KOPT-K1 (cell line): ENCODE data around the gene DDX31.
"Not testable (repeated sequence)": the region's sequence is repeated elsewhere in the genome, so short reads cannot be mapped to it uniquely, and the experiment has no call there.

ENCODE experiments used
- H3K27ac ChIP-seq: fragments of 200-600 bp; sonication (generic); 2 replicates; pipeline ENCODE4 v1.5.1; 2016; ENCODE audit warnings: antibody characterized with exemption, mild to moderate bottlenecking, low read depth, low read length; ENCODE audit not compliant: poor library complexity, severe bottlenecking
- H3K36me3 ChIP-seq: fragments of 200-600 bp; sonication (generic); 2 replicates; pipeline ENCODE4 v1.5.1; 2017; ENCODE audit warnings: antibody characterized with exemption, mild to moderate bottlenecking, low read length, moderate library complexity; ENCODE audit not compliant: insufficient read depth
- H3K9me3 ChIP-seq: fragments of 200-600 bp; sonication (generic); 2 replicates; pipeline ENCODE4 v1.5.1; 2017; ENCODE audit warnings: antibody characterized with exemption, low read length, mild to moderate bottlenecking; ENCODE audit not compliant: insufficient read depth, poor library complexity, severe bottlenecking

Gene DDX31

DNA sequence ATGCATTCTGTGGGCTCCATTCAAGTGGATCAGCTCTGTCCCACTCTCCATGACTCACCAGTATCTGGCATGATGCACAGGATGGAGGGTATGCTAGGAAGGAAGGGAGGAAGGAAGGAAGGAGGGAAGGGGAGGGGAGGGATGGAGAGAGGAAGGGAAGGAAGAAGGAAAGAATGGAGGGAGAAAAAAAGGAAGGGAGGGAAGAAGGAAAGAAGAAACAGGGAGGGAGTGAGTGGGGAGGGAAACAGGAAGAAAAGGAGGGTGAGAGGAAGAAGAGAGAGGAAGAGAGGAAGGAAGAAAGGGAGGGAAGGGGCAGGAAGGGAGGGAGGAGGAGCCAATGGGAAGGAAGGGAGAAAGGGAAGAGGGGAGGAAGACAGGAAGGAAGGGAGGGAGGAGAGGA is 92.7 kb downstream of the DDX31 start:
- Histone ChIP-seq H3K9me3 (no peaks in the 10 kb centered on the region), H3K27ac (no peak overlapping the region), H3K36me3 (no peaks in the 10 kb centered on the region)

DNA sequence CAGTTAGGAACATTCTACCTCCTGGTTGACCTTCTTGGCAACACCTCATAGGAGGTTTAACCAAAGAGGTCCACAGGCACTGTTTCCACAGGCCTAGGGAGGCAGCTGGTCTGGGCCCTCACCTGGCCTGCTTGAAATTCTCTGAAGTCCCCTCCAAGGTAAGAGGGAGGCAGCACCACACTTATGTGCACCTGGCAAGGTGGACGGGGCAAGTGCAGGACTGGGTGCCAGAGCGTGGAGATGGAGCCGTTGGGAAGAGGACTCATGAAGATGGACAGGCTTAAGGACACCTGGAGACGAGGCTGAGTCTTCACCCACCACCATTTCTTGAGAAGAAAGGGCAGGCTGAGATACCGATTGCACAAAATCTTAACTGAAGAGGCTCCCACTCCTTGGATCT is 94.0 kb downstream of the DDX31 start:
- Histone ChIP-seq H3K9me3 (no peaks in the 10 kb centered on the region), H3K27ac (no peak overlapping the region), H3K36me3 (no peaks in the 10 kb centered on the region)

DNA sequence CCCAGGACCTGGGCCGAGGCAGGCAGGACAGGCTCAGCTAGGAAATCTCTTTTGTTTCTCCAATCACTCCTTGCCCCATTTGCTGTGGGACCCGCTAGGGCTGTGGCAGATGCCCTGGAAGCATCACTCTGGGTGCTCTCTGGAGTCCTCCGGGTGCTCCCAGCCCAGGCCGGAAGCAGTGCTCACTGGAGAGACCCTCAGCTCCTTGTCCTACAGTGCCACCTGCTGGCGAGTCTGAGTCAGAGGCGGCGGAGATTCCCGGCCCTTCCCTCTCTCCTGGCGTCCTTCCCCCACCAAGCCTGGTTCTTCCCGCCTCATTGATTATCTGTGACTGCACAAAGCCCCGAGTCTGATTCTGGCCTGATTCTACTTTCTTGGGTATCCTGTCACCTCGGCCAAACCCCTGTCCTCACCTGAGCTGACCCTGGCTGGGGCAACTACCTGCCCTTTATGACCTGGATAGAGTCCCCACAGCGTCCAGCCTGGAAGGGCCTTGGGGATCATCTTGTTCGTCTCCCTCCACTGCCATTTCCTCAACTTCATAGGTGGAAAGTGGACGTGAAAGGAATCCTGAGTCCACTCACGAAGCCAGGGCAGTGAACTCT is 94.7 kb downstream of the DDX31 start:
- Histone ChIP-seq H3K27ac (no peak overlapping the region), H3K9me3 (no peaks in the 10 kb centered on the region), H3K36me3 (no peaks in the 10 kb centered on the region)

DNA sequence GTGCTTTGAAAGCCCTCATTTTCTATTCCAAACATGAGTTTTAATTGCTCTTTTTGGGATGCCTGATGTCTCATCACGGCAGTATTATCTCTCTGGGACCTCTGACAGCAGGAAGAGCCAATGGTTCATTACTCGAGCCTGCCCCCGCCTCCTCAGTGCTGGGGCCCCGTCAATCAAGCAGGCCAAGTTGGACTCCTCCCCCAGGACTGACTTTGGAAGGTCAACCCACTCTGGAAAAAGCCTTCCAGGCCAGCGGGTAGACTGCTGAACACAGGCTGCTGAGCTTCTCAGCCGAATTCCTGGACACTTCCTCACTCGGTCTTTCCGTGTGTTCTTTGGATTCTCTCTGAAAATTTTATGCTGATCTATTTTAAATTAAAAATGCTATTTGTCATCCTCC is 96.9 kb downstream of the DDX31 start:
- H3K9me3 ChIP-seq, result no peaks in the 10 kb centered on the region
- H3K36me3 ChIP-seq, result no peaks in the 10 kb centered on the region
- no peak overlapping the region for H3K27ac ChIP-seq

DNA sequence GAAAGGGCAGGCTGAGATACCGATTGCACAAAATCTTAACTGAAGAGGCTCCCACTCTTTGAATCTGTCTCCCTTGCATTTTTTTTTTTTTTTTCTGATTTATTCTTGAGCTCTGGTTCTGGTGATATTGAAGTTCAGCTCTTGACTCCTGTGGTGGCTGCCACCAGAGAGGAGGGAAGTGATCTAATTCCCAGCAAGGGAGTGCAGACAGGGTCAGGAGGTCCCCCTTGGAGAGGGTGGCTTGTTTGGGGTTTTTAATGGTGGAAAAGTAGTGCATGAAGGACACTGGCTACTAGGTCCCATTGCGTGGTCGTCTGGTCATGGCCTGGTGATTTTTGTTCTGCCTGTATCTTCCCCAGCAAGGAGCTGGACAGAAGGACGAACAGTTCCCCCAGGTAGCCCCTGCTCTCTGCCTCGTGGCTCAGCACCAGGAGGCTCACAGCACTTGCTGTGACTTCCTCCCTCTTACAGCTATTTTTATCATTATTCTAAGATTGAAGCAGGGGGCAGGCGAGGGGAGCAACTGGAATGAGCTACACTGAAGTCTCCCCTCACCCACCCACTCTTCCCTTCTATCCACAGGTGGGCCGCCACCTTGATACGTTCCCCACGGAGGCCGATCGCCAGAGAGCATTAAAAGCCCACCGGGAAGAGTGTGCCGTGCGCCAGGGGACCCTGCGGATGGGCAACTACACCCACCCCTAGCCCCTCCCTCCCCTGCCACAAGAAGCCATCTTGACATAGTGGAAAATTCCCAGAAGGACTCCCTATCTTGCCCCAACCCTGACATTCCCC is 97.8 kb downstream of the DDX31 start:
- Histone ChIP-seq H3K9me3 (no peaks in the 10 kb centered on the region), H3K36me3 (no peaks in the 10 kb centered on the region), H3K27ac (no peak overlapping the region)

DNA sequence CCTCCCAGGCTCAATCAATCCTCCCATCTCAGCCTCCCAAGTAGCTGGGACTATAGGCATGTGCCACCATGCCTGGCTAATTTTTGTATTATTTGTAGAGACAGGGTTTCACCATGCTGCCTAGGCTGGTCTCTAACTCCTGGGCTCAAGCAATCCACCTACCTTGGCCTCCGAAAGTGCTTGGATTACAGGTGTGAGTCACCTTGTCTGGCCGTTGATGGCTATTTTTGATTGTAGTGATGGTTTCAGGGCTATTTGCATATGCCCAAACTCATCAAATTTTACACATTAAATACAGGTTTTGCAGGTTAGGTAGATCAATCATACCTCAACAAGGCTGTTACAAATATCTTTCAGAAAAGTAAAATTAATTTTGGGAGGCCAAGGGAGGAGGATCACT is 101.0 kb downstream of the DDX31 start:
- H3K9me3 ChIP-seq, H3K36me3 ChIP-seq, H3K27ac ChIP-seq: not testable (repeated sequence)

DNA sequence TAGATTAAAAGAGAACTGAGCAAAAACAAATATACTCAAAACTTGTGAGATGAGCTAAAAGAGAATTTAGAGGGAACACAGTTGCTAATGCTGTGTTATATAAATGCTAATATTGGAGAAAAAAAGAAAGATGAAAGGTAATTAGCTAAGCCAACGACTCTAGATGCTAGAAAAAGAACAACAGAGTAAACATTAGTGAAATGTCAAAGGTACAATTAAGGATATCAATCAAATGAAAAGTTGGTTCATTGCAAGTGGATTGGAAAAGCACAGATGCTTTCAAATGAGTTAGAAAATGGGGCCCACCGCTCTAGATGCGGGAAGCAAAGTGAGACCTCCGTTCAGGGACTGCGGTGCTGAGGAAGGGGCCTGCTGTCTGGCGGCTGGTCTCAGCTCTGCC is 105.3 kb downstream of the DDX31 start:
- no peaks in the 10 kb centered on the region for H3K9me3 ChIP-seq
- no peaks in the 10 kb centered on the region for H3K36me3 ChIP-seq
- H3K27ac ChIP-seq, result no peak overlapping the region

DNA sequence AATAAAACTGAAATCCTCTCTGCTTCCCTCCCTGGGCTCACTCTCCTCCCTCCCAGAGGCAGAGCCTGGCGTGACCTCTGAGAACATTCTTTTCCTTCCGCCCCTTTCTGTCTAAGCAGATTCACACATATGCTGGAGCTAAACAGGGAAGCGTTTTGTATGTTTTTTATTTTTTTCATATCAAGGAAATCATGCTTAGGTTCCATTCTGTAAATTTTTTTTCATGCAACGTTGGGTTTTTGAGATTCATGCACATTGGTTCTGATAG is 107.5 kb downstream of the DDX31 start:
- Histone ChIP-seq H3K36me3 (no peaks in the 10 kb centered on the region), H3K9me3 (no peaks in the 10 kb centered on the region), H3K27ac (no peak overlapping the region)

DNA sequence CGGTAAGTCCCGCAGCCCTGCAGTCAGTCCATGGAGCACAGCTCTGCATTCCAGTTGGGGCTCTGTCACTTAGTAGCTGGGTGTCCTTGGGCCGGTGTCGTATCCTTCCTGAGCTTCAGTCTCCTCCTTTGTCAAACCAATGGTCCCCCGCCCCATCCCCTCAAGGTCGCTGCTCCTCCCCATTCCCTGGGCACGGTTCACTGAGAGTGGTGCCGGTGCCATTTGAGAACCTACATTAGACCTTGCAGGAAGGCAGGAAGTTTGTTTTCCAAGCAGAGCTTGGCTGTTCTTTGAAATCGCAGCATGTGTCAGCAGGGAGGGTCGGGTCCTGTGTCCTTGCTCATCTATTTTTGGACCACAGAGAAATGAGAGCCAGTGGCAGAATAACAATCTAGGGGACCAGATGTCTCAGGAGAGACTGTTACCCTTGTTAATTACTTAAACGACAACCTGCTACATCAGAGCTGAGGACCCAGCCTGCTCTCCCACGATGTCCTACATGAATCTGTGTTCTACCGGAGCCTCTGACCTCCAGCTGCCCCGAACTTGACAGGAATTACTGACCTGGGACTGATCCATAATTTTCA is 109.1 kb downstream of the DDX31 start:
- no peaks in the 10 kb centered on the region for H3K9me3 ChIP-seq
- H3K27ac ChIP-seq, result no peak overlapping the region
- no peaks in the 10 kb centered on the region for H3K36me3 ChIP-seq

DNA sequence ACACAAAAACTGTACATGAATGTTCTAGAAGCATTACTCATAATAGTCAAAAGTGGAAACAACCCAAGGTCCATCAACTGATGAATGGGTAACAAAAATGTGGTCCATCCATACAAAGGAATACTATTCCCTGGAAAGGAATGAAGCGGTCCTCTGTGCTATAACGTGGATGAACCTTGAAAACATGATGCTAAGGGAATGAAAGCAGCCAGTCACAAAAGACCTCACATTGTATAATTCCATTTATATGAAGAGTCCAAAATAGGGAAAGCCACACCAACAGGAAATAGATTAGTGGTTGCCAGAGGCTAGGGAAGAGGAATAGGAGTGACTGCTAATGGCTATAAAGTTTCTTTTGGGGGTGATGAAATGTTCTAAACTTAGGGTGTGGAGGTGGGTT is 110.1 kb downstream of the DDX31 start:
- H3K36me3 ChIP-seq, result no peaks in the 10 kb centered on the region
- H3K27ac ChIP-seq, result no peak overlapping the region
- H3K9me3 ChIP-seq, result no peaks in the 10 kb centered on the region

DNA sequence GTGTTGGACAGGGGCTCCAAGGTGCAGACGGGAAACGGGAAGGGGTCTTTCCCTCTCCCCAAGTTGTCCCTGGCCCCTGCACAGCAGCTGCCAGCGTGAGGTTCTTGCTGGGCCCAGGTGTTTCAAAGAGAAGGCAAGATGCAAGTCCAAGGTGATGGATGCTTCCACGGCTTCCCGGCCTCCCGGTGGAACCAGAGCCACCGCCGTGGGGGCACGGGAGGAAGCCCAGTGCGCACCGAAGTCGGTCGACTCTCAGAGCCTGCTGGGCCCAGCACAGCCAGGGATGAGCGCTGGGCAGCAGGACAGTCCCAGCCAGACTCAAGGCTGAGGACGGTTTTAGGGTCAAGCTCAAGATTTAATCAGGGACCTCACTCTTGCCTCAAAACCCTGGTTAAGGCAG is 112.6 kb downstream of the DDX31 start:
- Histone ChIP-seq H3K36me3 (no peaks in the 10 kb centered on the region), H3K27ac (no peak overlapping the region), H3K9me3 (no peaks in the 10 kb centered on the region)

DNA sequence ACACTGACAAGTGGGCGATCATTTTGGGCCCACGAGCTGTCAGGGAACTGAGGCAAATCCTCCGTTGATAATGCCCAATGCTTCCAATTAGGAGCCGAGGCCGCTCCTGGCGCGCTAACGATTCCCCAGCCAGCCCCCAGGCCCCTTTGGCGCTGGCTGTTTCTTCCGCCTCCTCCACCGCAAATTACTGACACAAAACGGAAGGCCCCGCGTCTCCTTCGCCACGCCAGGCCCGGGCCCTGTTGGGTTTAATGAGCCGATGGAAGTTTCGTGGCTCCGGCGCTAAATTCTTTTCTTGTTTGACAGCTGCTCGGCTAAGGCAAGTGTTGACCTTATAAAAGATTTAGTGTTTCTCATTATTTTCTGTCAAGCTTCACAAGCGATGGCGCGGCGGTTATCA is 113.1 kb downstream of the DDX31 start:
- Histone ChIP-seq H3K36me3 (no peaks in the 10 kb centered on the region), H3K27ac (no peak overlapping the region), H3K9me3 (no peaks in the 10 kb centered on the region)

DNA sequence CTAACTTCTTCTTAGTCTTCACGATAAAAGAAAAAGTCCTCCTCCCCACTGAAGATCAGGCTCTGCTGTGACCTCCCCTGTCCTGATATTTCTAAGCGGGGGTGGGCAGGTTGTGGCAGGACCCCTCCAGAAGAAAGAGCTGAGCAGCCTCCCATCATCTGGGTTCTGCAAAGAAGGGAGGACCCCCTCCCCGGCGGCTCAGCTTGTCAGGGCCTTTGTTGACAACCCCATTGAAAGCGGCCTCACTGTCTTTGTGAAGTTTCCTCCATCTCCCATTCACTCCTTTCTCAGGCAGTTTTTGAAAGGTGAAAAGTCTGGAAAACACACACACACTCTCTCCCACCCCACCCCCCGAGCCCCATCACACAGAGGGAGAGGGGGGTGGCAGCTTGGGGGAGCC is 113.5 kb downstream of the DDX31 start:
- Histone ChIP-seq H3K36me3 (no peaks in the 10 kb centered on the region), H3K27ac (no peak overlapping the region), H3K9me3 (no peaks in the 10 kb centered on the region)

DNA sequence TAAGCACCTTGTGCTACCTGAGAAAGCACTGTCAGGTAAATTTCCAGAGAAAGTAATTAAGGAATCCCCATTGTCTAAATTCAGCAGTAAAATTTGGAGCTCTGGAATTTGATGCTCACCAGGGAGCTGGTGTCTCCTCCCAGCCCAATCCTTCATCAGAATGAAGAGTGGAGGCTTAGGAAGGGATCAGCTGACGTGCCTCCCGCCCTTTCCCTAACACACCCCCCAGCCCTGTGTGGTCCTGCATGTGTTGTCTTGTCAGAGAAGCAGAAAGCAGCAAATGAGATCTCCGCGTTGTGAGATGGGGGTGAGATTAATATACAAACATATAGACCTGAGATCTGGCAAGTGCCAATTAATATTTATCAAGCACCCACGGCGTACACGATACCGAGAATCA is 114.3 kb downstream of the DDX31 start:
- no peaks in the 10 kb centered on the region for H3K9me3 ChIP-seq

DNA sequence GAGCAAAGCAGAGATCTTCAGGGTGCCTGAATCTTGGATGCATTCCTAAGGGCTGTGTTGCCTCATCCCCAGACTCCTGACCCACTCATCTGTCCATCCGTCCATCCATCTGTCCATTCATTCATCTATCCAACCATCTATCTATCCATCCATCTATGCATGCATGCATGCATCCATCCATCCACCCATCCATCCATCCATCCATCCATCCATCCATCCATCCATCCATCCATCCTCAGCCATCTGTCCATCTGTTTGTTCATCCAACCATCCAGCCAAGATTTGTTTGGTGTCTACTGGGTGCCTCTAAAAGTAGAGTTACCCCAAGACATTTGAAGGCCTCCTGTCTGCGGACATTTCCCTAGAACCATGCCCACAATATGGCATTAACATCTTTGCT is 115.0 kb downstream of the DDX31 start:
- H3K36me3 ChIP-seq, result no peaks in the 10 kb centered on the region
- H3K9me3 ChIP-seq, result no peaks in the 10 kb centered on the region
- no peak overlapping the region for H3K27ac ChIP-seq

More for the DNA sequence above, 114.3 kb downstream of the DDX31 start:
- H3K36me3 ChIP-seq, result no peaks in the 10 kb centered on the region
- H3K27ac ChIP-seq, result no peak overlapping the region

DNA sequence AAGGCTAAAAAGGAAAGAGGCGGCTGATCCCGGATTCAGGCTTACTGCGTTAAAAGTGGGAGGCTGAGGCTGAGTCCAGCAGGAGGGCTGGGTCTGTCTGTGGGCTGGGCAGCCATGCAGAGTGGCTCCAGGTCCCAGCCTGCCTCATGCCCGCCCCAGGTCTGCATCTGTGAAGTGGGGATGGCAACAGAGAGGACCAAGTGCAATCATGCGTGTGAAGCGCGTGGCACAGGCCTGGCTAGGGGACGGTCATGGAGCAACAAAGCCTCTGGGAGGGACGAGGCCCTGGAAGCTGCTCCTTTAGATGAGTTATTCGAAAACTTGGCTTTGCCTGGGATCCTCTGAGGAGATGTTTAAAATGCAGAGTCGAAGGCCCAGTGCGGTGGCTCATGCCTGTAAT is 117.7 kb downstream of the DDX31 start:
- no peaks in the 10 kb centered on the region for H3K9me3 ChIP-seq

More for the DNA sequence above, 117.7 kb downstream of the DDX31 start:
- no peaks in the 10 kb centered on the region for H3K36me3 ChIP-seq
- no peak overlapping the region for H3K27ac ChIP-seq
